AG09309 (cell line): ENCODE results near the gene TRIP12.
"Not testable (repeated sequence)": the region's sequence is repeated elsewhere in the genome, so short reads cannot be mapped to it uniquely, and the experiment has no call there.

Experiments
- DNase-seq: peaks from one replicate; pipeline ENCODE4 v3.0.0-alpha.2; 2010; ENCODE audit warnings: low read depth
- H3K4me3 ChIP-seq: 2 replicates; pipeline ENCODE4 v1.5.1; 2011; ENCODE audit warnings: mild to moderate bottlenecking, low read depth, low read length, moderate library complexity; ENCODE audit not compliant: control insufficient read depth
- CTCF ChIP-seq: IDR thresholded peaks from 2 replicates; pipeline ENCODE4 v1.5.1; 2011; ENCODE audit warnings: mild to moderate bottlenecking, low read depth, low read length, inconsistent platforms; ENCODE audit not compliant: insufficient read depth, control insufficient read depth; ENCODE audit errors: missing control alignments

Gene TRIP12

GRCh38 chr2:229937537-229937936, 15.7 kb upstream of the TRIP12 start:
- H3K4me3 ChIP-seq = no peak overlapping the region
- TF ChIP-seq CTCF = no peak
- DNase-seq = no peak

DNA sequence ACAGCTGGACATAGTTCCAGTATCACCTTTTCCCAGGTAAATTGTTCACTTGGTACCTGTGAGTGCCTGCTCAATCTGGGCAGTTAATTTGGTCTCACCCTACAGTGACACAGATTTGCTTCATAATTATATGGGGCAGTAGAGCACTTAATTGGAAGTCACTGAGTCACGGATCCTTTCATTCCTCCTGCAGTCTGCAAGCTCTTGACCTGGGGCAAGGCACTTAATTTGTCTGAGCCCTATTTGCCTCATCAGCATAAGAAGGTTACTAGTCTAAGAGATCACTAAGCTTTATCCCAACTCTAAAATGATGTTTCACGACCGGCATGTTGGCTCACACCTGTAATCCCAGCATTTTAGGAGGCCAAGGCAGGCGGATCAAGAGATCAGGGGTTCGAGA, 9.4 kb upstream of the TRIP12 start:
- TF ChIP-seq CTCF = no peak
- H3K4me3 ChIP-seq = no peak overlapping the region
- DNase-seq = no peak

- no peak for TF ChIP-seq CTCF
- DNase-seq = no peak
- H3K4me3 ChIP-seq = no peak overlapping the region
Observed at GRCh38 chr2:229930656-229931055, 8.8 kb upstream of the TRIP12 start.

- no peak for DNase-seq
- TF ChIP-seq CTCF = no peak
- H3K4me3 ChIP-seq = no peak overlapping the region
Observed at GRCh38 chr2:229927817-229928321, 6.1 kb upstream of the TRIP12 start.

DNA sequence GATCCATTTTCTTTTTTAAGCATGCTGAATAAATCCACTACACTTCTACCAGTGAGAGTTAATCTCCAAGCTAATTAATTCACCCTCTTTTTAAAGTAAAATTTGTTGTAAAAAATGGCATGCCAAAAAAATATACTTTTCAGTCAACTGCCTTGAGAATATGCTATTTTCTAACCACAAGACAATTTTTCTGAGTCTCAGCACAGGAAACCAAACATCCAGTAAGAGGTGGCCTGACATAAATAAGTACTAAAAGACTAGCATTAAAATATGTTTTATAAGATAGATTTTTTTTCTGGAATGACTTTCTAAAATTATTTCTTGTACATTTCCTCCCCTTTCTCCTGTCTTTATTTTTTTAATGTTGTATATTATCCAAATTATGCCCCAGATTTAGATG, 3.4 kb upstream of the TRIP12 start:
- DNase-seq = no peak
- H3K4me3 ChIP-seq = no peak overlapping the region
- TF ChIP-seq CTCF = no peak

DNA sequence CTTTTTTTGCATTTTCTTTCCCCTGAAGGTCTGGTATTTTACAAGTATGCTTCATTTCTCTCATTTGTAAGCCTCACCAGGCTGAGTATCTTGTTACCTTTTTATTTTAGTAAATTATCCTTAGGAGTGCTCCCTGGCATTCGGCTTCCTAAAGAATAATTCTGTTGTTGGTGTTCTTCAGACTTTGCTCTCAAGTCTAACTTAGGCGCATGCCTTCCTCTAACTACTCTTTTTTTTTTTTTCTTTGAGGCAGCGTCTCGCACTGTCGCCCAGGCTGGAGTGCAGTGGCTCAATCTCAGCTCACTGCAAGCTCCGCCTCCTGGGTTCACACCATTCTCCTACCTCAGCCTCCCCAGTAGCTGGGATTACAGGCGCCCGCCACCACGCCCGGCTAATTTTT, 2.7 kb upstream of the TRIP12 start:
- not testable (repeated sequence) for H3K4me3 ChIP-seq, DNase-seq

DNA sequence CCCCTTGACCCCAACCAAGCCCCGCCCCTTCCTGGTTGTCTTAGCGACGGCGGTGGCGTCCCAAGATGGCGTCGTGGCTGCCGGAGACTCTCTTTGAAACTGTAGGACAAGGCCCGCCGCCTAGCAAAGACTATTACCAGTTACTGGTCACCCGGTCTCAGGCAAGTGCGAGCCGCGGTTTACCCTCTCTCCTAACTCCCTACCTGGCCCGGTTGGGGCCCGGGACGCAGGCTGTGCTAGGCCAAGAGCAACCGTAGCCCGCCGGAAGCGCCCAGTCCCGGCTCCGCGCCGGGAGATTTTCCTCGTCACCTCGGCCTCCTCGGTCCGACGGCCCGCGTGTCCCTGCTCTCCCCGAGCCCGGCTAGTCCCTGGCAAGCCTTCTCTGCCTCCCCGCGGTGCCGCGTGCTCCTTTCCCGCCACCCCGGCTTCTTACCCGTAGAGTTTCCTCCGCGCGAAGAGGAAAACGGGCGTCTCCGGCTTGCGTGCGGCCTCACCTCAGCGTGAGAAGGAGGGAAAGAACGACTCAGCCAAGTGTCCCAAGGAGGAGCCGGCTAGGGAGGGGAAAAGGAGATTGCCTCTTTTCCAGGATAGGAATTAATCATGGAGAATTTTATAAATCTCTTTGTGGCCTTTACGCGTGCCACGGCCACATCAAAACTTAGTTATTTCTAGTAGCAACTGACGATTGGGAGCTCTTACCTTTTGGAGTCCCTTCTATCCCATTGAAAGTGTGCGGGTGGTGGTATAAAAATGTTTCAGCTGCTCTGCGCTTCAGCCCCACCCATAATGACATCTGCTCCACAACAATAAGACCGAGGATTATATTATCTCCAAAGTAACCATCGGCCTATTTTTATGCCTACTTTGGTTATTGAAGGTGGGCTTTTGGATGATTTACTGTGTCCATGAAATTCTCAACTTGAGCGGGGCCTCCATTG, 909 bp upstream of the TRIP12 start, which contains the start of gene FBXO36:
Gene FBXO36, plus strand, starts transcription at position 55 of the 938 bp plus-strand sequence. Its CDS starts 11 bp downstream, at position 66.
- TF ChIP-seq CTCF = no peak
- DNase-seq = no peak
- peak within 1 kb of the TSS; percentile 96 for H3K4me3 ChIP-seq
